ENCODE measurements around the gene RAB3A.

RAB3A gene

DNA sequence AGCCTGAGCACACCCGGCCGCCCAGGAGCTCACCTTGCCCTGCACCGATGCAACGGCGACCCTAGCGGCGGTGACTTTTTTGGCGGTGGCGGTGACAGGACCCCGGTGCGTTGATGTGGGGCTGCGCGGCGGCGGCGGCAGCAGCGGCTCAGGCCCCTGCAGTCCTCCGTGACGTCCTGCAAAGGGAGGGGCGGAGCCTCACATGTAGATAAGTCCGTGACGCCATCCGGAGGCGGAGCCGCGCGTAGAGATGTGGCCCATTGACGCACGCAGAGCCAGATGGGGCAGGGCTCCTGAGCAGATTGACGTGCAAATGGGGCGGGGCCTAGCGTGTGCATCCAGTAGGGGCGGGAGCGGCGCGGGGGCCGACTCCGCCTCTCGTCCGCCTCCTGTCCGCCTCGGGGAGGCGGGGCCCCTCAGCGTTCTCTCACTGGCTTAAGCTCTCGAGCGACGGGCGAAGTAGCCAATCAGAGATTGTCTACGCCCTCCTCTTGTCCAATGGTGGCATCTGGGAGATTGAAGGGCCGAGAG, at the start of gene RAB3A:
Gene RAB3A (minus strand): TSS at position 180 of the 531 bp plus-strand sequence. CDS start 1,302 bp downstream, outside the sequence.
- peak; percentile 100 for DNase-seq

- no peak for DNase-seq
Observed at GRCh38 chr19:18253130-18253529, 49.3 kb upstream of the RAB3A start.

DNA sequence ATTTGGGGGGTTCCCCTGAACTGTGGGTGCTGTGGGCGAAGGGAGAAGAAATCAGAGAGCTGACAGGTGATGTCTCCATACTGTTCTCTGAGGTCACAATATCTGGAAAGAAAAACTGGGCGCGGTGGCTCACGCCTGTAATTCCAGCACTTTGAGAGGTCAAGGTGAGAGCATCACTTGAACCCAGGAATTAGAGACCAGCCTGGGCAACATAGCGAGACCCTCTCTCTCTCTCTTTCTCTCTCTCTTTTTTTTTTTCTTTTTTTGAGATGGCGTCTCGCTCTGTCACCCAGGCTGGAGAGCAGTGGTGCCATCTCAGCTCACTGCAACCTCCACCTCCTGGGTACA, 48.5 kb upstream of the RAB3A start:
- no peak for DNase-seq

DNA sequence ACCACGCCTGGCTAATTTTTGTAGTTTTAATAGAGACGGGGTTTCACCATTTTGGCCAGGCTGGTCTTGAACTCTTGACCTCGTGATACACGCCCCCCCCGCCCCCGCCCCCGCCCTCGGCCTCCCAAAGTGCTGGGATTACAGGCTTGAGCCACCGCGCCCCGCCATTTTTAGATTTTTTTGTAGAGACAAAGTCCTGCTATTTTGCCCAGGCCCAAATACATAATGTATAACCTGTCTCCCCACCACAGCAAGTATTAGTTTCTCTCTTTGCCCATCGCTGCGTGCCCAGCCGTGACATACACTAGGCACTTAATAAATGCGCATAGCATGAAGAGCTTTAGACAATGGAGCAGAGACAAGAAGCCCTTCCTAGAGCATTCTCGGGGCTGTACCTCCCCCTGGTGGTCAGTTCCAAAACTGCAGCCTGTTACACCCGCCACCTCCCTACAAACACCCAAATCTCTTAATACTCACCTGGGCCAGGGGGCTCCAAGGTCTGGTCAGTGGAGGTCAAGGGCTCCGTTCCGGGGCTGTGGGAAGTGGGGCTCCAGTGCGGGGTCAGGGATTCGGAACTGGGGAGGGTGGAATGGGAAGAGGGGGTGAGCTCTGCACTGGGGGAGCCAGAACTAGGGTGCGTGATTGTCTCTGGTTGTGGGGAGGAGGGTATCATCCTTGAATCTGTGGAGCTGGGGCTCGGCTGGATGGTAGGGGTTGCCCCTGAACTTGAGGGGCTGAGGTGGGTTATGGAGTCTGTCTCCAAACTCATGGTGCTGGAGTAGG, 47.9 kb upstream of the RAB3A start:
- DNase-seq: peak; percentile 55 to 66

- DNase-seq: no peak
Observed at GRCh38 chr19:18249834-18250233, 46.0 kb upstream of the RAB3A start.

- DNase-seq: no peak
Observed at GRCh38 chr19:18245297-18245696, 41.5 kb upstream of the RAB3A start.

DNA sequence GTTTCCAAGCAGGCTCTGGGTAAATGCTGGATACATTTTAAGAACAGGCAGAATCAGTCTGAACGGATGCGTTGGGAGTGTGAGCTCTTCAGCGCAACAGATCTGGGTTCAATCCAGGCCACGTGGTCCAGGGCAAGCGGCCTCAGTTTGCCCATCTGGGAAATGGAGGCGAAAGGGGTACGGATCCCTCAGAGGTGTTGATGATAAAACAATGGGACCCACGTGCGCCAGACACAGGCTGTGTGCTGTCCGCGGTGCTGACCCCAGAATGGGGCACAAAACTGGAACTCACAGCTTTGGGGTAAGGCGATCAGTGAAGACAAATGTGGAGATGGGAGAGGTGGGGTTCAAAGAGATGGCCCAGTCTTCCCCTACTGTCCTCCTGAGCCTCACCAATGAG, 35.5 kb upstream of the RAB3A start:
- no peak for DNase-seq

GRCh38 chr19:18234194-18234593, 30.4 kb upstream of the RAB3A start:
- no peak for DNase-seq

GRCh38 chr19:18233224-18233825, 29.5 kb upstream of the RAB3A start:
- DNase-seq: peak in 1 of 2 experiments; percentile 46

- peak; percentile 49 to 68 for DNase-seq
Observed at GRCh38 chr19:18232540-18233223, 28.8 kb upstream of the RAB3A start.

- no peak for DNase-seq
Observed at GRCh38 chr19:18231775-18232174, 27.9 kb upstream of the RAB3A start.

GRCh38 chr19:18230941-18231734, 27.3 kb upstream of the RAB3A start:
- DNase-seq: no peak

GRCh38 chr19:18229915-18230314, 26.1 kb upstream of the RAB3A start:
- no peak for DNase-seq

GRCh38 chr19:18229474-18229873, 25.6 kb upstream of the RAB3A start:
- no peak for DNase-seq

DNA sequence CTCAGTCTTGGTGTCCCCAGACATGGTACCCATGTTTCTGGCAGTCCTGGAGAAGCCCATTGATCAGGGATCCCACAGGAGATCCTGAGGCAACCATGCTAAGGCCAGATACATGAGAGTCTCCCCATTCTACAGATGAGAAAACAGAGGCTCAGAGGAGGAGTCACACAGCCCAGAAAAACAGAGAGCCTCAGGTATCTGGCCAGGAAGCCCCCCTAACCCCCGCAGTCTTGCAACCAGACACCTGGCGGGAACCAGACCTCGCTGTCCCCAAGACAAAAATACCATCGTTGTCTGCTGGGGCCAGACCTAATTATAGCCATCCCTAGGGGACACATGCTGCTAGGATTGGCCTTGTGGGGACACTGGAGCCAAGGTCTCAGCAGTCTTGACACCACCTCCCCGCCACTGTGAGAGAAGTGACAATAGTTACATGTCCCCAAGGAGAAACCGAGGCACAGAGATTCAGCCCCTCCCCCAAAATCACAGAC, 24.0 kb upstream of the RAB3A start:
- DNase-seq: no peak

- DNase-seq: no peak
Observed at GRCh38 chr19:18226956-18227780, 23.3 kb upstream of the RAB3A start.

DNA sequence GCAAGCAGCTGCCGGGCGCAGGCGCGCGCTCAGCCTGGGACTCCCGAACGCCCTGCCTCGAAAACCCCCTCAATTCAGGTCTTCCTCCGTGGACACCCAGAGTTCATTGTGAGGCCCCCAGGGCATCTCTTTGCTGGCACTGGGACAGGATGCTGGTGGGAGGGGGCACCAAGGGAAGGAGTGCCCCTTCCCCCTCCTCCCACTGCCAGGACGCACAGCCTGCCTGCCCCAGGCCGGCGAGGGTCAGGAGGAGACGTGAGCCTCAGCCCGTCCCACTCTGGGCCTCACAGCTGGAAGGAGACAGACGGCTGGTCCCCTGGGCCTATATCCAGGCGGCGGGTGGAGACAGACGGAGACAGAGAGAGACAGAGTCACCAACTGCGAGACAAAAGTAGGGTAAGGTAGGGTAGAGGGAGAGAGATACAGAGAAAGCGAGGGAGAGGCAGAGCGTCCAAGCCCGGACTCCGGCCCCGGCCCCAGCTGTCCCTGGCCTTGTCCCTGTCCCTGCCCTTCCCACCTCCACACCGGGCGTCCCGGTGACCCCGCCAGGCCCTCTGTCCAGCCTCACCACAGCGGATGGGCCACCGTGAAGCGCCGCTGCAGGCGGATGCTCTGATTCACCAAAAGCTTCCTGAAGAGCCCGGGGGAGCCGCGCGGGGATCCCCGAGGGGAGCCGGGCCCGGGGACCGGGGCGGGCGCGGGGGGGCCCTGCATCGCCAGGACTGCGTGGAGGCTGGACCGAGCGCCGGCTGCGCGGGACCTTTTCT, 22.0 kb upstream of the RAB3A start, which contains the start of gene PDE4C:
Gene PDE4C (minus strand): TSS at position 737 of the 767 bp plus-strand sequence. CDS start 23 bp downstream, at position 714.
- DNase-seq: no peak

GRCh38 chr19:18225355-18225701, 21.5 kb upstream of the RAB3A start:
- DNase-seq: no peak

DNA sequence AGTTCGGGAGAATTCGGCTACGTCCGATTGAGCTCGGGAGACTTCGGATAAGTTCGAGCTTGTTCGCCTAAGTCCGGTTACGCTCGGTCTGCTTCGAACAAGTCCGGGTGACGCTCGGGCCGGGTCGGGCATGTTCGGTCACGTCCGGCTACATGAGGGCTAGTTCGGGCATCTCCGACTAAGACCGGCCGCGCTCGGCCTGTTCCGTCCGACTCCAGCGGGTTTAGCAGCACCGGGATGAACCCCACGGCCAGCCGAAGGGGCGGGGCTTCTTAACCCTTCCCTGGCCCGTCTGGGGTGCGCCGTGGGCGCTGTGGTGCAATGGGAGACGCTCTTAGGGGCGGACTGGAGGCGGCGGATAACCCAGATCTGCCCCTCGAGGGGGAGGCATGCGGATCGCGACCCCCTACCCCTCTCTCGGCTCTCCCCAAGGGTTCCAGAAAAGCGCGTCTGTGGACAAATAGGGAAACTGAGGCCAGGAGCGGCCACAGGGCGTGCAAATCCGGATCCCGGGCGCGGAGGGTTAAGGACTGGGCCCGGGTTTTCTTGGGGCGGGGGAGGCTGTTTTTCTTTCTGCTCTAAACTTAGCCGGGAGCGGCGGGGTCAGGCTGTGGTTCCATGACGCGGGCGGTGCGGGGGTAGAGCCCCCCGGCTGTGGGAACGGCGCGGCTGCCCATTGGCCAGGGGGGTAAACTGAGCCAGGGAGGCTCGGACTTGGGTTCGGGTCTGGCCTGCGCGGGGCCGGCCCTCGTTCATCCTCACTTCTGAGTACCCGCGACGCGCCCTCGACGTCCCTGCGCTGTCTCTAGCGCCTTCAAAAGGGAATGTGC, 20.9 kb upstream of the RAB3A start:
- peak; percentile 97 to 98 for DNase-seq

Data from NCI-H2081 (cell line).